ENCODE results near the gene YY1.

DNA sequence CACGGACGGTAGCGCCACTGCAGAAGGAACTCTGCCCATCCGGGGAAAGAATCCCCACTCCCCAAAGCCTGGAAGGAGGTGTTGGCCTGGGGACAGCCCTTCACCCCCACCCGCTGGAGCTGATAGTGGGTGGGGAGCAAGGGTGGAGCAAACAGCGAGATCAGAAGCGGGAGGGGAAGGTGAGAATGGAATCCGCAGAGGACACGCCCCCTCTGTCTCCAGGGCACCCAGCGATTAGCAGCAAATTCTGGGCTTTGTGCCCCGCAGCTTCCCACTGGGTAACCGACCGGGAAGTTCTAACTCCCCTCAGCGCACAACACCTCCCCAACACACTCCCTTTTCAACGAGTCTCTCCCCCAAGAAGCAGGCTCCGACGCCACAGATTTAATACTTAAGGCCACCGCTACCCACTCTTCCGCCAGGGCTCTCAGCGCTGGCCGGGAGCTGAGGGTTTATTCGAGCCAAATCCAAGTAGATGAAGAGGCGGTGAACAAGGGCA lies 65.9 kb downstream of the YY1 start:
- TF ChIP-seq POLR2AphosphoS5 (IDR thresholded peaks at IDR 0.05; ENCODE audit: low read depth, low read length) (no peak), SIN3A (IDR thresholded peaks at IDR 0.05; ENCODE audit: borderline replicate concordance, insufficient read depth, low read length) (no peak)
- TF ChIP-seq, protein P1, sequence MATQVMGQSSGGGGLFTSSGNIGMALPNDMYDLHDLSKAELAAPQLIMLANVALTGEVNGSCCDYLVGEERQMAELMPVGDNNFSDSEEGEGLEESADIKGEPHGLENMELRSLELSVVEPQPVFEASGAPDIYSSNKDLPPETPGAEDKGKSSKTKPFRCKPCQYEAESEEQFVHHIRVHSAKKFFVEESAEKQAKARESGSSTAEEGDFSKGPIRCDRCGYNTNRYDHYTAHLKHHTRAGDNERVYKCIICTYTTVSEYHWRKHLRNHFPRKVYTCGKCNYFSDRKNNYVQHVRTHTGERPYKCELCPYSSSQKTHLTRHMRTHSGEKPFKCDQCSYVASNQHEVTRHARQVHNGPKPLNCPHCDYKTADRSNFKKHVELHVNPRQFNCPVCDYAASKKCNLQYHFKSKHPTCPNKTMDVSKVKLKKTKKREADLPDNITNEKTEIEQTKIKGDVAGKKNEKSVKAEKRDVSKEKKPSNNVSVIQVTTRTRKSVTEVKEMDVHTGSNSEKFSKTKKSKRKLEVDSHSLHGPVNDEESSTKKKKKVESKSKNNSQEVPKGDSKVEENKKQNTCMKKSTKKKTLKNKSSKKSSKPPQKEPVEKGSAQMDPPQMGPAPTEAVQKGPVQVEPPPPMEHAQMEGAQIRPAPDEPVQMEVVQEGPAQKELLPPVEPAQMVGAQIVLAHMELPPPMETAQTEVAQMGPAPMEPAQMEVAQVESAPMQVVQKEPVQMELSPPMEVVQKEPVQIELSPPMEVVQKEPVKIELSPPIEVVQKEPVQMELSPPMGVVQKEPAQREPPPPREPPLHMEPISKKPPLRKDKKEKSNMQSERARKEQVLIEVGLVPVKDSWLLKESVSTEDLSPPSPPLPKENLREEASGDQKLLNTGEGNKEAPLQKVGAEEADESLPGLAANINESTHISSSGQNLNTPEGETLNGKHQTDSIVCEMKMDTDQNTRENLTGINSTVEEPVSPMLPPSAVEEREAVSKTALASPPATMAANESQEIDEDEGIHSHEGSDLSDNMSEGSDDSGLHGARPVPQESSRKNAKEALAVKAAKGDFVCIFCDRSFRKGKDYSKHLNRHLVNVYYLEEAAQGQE (IDR thresholded peaks at IDR 0.05; ENCODE audit: insufficient read depth in 1 of 2, low read depth in 2 of 2, low read length in 2 of 2) = no peak

All from PFSK-1 (cell line).